AG08395 (cell line): Measurements from ENCODE around the gene LAYN.
A peak's percentile ranks its signal among the peaks of the same experiment; 100 is the strongest.

ENCODE experiments used
- DNase-seq: peaks from one replicate; pipeline ENCODE4 v3.0.0; 2012; ENCODE audit warnings: mixed read lengths, low spot score

Gene LAYN, protein sequence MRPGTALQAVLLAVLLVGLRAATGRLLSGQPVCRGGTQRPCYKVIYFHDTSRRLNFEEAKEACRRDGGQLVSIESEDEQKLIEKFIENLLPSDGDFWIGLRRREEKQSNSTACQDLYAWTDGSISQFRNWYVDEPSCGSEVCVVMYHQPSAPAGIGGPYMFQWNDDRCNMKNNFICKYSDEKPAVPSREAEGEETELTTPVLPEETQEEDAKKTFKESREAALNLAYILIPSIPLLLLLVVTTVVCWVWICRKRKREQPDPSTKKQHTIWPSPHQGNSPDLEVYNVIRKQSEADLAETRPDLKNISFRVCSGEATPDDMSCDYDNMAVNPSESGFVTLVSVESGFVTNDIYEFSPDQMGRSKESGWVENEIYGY

DNA sequence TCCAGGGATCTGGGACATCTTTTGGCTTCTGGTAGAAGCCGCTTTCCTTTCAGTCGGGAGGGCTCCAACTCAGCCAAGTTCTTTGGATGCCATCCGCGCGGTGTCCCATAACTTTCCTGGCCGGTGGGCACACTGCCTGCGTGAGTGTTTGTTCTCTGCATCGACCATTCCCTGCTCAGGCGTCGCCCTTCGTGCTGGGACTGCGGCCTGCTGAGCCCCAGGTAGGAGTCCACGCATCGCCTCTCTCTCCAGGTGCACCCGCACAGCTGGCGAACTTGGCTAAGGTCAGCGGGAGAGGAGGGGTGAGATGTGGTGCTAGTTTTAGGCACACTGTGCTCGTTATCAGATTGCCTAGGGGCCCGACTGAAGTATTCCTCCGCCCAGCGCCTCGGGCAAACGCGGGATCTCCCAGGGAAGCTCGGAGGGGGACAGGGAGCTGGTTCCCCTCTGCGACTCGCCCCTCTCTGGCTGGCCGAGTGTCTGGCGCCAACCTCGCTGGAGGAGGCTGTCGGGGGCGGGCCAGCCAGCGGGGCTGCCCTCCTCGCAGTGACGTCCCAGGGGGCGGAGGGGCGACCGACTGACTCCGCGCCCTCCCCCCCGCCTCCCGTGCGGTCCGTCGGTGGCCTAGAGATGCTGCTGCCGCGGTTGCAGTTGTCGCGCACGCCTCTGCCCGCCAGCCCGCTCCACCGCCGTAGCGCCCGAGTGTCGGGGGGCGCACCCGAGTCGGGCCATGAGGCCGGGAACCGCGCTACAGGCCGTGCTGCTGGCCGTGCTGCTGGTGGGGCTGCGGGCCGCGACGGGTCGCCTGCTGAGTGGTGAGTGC is at the start of gene LAYN:
LAYN (plus strand) TSS at position 607 of the 823 bp plus-strand sequence; CDS start at position 731, 124 bp downstream.
- peak; percentile 93 for DNase-seq

DNA sequence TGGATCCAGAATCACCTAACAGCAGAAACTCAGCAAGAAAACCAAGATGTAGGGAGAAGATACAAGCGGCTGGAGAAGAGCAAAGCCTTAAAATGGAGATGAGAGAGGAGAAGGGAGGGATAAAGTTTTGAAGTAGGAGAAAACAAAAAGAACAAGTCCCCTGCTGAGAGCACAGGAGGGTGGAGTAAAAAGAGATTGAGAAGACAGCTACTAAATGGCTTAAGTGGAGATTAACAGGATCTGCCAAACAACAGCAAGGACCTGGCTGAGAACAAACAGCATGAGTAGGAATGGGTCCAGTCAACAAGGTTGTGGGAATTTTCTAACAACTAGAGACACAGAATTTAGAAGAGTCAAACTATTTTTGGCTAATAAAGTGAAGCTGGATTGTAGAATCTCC is 46.5 kb upstream of the LAYN start:
- DNase-seq = no peak

DNA sequence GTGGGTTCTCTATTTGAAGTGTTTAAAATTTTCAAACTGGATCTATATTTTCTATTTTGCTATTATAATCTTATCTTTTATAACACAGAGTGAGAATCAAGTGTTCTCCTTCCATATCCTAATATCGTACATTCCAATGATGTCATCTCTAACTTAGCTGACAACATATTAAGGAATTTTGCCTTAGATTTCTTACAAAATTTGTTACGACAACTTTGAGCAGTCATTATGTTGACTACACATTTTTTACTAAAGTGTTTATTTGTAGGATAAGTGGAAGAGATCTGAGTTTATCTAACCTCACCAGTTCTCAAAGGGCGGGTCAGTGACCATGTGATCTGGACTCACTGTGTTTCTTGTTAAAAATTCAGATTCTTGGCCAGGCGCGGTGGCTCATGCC is 41.0 kb upstream of the LAYN start:
- no peak for DNase-seq

DNA sequence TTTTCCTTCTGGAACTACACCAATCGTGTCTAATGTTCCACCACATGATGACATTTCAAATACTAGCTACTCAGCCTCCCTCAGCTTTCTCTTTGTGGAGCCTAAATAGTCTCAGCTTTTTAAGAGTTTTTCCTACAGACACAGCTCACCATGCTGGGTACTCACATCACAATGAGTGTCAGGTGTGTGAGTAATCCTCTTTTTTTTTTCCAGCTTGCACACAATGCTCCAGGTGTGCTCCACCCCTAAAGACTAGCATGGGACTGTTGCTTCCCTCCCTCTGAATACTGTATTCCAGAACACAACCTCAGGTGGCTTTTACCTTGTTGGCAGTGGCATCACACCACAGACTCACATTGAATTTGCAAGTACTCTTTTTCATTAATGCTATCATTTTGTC is 40.0 kb upstream of the LAYN start:
- no peak for DNase-seq

DNA sequence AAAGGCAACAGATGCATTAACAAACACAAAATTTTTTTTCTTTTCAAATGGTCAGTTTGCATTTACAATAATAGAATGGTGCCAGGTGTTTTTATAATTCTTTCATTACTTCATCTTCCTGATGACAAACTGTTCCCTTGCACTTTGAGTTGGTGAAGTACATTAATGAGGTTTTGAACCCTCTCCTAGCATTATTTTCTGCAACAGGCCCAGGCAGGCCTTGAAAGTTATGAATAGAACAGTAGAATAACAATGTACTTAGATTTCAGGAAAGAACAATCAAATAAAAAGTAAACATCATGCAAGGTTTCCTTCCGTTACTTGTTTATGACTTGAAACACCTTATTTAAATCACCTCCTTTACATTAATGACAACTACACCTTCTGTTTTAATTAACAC is 37.9 kb upstream of the LAYN start:
- no peak for DNase-seq

DNA sequence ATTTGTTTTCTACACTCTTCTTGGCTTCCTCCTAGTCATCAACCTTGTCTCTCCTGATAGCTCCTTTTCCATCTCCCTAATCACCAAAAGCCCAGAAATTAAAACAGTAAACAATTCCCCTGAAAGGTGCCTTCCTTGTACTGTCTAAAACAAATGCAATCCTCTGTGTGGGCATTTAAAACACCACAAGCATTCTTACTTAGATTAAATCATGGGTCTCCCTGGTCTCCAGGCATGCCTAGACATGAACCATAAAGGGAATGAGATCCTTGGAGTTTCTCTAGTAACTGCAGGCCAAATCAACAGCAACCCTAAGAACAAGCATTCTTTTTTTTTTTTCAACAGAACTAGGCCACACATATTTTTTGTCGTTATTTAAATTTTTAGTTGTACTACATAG is 30.2 kb upstream of the LAYN start:
- peak; percentile 17 for DNase-seq

DNA sequence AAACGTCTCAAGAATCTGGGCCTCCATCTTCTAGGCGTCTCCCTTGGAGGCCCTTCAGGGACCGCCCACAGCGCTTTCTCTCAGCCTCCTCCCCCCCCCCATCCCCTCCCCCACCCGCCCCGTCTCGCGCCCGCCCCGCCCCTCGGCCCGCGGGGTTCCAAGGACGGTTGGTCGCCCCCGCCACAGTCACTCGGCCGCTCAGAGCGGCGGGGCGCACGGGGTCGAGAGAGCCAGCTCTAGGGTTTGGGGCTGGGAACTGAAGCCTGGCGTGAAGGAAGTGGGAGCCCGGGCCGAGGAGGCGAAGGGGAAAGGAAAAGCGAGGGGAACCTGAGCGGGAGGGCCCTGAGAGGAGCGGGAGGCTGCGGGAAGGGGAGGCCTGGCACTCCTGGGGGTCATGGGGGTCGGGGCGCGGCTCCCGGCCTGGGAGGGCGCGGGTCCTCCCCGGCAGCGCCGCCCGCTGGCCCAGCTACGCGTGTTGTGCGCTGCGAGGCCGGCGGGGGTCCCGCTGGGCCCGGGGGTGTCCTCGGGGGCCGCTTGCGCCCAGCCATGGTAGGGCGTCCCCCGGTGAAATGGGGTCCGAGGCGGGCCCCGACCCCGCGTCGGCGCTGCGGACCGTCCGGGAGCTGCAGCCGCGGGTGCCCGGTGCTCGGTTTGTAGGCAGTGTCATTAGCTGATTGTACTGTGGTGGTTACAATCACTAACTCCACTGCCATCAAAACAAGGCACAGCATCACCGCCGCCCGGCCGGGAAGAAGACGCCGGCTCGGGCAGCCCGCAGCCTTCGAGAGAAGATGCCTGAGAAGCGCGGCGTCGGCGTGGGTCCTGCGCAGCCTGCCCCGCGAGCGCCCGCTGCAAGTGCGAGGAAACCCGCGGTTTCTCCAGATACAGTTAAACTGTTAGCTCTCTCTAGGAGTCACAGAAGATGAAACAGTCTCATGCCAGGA is 28.0 kb upstream of the LAYN start, which contains the start of gene BTG4:
BTG4 (minus strand) TSS at position 91 of the 944 bp plus-strand sequence. CDS start 13,610 bp downstream, outside the sequence.
- DNase-seq = peak; percentile 38

DNA sequence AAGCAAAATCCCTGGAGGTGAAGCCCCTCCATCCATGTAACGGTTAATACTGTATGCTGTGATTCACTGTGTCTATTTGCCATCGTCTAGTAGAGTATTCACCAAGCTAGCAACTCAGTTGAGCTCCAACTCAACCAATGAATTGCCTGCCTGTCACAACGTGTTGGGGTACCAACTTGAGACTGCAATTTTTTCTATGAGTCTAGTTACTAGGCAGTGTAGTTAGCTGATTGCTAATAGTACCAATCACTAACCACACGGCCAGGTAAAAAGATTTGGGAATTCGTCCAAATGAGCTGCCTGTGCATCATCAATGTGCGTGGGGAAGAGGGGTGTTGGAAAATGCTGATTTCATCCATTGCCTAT is 27.3 kb upstream of the LAYN start:
- DNase-seq = no peak

DNA sequence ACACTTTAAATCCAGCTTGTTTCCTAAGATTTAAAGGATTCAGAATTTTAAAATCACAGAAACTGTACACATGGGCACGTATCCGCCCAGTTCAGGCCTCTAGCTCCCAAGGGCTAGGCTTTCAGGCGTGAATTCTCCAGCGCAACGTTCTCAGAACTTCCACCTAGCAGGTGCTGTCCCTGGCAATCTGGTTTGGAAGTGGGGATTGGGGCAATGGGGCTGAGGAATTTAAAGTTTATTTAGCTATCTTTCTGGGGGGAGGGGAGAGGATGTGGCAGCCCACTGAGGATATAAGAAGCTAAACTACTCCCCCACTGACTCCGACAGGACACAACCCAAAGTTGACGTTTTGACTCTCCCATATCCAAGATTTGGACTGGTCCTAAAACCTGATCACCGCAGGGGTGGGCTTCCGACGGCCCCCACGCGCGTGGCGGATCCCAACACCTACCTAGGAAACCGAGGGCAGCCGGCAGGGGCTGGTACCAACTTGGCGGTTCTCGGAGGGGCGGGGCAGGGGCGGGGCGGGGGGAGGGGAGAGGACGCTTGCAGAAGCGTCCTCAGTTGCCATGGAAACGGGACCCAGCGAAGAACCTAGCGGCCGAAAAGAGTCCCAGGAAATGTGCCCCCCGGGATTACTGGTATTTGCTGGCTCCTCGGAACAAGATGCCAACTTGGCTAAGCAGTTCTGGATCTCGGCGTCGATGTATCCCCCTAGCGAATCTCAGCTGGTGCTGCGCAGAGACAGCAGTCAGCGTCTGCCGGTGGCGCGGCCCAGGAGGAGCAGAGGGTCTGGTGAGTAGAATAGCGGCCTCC is 26.1 kb upstream of the LAYN start, which contains the start of gene HOATZ:
HOATZ (plus strand) TSS at position 563 of the 816 bp plus-strand sequence; CDS start at position 570, 7 bp downstream.
- no peak for DNase-seq

DNA sequence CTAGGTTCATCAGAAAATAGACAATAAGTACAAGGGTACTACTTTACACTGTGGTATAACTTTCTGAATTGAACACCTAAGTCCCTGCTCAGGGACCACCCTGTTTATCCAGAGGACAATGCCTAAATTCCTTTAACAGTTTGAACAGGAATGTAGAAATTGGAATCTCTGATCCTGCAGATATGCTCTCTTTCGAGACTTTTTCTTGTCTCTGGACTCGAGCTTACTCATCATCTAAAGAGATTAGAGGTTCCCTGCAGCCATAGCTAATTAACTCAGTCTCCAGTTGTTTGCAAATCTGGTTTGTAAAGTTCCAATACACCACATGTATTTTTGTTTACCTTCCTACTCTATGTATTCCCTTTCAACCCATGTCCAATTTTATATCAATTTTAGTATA is 24.9 kb upstream of the LAYN start:
- DNase-seq = no peak

DNA sequence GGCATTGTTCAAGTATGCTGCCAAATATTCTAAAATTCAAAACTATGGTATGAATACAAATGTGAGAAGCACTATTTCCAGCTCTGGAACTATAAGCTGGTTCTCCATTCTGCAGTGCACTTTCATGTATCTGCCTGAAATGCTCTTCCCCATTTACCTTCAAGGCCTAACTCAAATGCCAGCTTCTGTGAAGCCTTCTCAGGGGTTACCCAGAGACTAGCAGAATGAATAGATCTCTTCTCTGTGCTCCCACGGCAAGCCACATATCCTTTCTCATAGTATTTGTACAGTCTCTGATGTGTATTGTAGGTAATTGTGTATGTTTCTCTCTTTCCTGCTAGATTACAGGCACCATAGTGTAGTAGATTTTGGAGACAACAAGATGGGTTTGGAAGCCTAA is 21.9 kb upstream of the LAYN start:
- DNase-seq = no peak

DNA sequence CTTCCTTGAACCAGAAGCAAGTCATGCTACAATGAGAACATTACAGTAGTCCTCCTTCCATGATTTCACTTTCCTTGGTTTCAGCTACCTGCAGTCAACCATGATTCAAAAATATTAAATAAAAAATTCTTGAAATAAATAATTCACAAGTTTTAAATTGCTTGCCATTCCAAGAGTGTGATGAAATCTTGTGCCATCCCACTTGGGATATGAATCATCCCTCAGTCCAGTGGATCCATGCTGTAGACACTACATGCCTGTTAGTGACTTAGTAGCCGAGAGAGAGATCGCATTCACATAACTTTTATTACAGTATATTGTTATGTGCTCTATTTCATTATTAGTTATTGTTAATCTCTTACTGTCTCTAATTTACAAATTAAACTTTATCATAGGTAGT is 20.0 kb upstream of the LAYN start:
- DNase-seq = peak; percentile 27

DNA sequence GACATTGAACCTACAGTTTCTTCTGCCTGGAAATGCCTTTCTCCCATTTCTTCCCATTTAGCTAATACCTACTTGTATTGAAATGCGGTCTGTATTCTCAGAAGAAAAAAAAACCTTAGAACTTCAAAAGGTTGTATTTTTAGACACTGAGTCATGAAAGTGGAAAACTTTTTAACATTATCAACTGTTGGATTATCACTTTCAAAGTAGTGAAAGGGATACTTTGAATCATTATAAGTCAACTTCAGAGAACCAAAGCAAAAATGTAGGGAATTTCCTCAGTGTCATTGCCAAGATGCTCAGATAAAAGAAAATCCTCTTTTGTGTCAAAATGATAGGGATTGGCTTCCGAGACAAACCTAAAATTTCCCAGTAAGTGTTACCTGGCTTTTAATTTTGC is 19.4 kb upstream of the LAYN start:
- DNase-seq = no peak

DNA sequence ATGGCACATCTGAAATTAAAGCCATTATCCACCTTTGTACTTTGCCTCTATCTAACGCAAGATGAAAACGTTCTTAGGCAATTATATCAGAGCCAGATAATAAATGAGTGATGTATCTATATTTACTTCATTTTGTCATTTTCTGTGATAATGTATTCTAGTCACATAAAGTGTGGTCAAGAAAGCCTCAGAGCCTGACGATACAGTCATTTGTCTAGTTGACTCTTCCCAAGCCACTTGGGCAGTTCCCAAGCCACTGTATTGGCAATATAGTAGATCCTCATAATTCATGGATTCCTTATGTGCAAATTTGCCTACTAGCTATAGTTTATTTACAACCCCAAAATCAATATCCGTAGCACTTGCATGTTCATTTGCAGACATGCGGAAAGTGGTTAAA is 18.1 kb upstream of the LAYN start:
- no peak for DNase-seq

DNA sequence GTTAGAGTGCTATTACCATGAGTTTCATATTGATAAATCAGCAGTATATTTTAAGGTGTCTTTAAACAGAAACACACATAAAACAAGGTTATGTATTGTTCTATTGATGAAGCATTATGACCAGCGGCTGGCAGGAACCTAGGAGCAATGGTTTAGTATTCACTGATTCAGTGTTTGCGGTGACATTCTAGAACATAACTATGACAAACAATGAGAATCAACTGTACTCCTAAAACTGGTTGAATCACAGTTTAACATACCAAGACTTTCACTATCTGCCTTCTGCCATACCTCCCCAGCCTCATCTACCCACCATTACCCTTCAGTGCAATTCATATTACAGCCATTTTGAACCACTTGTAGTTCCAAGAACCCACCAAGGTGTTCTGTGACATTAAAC is 17.2 kb upstream of the LAYN start:
- no peak for DNase-seq

DNA sequence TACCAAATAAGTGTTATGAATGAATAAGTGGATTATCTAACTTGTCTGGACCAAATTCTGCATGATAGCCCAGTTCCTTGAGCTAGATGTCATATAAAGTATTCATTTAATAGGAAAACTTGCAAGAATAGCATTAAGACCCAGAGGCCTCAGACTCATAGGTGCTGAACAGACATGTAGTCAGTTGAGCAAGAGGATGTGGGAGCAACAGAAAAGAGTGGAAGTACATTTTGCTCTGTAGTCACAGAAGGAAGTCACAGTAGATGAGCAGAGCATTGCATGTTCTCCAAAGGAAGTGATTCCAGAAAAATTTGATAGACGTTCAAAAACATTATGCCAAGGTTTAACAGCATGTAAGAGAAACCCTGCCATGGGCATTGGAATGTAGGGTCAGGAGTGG is 16.5 kb upstream of the LAYN start:
- DNase-seq = no peak

DNA sequence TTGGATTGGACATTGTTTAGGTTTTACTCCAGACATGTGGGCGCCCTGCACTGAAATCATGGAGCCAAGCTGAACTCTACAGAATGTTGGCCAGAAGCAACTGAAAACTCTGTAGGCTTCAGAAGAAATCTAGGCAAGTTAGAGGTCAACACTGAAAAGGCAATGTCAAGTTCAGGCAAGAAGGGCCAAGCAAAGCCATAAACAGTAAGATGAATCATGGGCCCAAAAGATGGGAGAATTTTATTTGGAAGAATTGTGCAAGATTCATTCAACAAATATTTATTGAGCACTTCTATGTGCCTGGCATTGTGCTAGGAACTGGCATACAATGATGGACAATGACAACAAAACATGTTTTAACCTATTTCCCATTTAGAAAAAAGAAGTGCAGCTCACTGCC is 15.1 kb upstream of the LAYN start:
- no peak for DNase-seq

DNA sequence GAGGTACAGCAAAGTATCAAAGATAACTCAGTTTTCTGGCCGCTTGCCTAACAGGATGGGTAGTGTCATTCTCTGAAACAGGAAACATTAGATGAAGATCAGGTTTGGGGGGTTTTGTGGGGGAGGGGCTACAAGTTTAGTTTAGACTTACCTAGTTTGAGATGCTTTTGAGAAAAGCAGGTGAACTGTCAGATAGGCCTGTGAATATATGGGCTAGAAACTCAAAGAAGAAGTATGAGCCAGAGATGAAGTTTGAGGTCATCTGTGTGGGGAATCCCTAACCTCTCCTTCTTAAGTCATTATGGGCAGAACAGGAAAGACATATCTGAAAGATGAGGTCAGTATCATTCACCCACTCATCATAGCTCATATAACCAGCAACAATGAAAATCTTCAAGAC is 14.0 kb upstream of the LAYN start:
- peak; percentile 67 for DNase-seq

DNA sequence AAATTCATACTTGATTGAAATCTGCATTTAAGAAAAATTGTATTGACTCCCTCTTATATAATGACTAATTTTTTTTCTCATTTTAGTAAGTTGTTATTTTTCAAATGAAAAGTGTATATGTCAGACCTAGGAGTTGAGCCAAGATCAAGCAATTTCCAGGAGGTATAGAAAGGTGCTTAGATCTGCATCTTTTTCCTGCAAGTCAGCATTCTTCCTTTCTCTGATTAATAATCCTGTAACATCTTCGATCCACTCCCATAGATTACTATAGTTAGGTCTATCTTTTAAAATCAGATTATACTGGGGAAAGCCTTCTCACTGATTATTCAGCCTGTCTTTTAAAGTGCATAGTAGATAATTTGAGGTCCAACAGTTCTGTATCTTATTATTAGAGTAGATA is 13.2 kb upstream of the LAYN start:
- DNase-seq = no peak

DNA sequence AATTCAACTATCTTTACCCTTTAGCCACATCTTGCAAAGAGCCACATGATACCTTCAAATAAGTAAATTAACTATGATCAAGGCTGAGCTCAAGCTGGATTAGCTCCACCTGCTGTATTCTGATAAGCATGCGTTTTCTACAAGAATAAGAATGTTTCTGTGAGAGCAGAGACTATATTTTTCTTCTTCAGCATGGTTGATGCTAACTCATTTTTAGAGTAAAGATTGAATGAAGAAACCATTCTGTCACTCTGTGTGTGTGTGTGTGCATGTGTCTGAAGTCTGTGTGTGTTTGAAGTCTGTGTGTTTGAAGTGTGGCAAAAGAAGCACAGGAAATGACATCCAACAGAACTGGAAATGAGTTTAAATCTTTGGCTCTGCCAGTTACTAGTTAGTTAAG is 12.0 kb upstream of the LAYN start:
- DNase-seq = no peak

DNA sequence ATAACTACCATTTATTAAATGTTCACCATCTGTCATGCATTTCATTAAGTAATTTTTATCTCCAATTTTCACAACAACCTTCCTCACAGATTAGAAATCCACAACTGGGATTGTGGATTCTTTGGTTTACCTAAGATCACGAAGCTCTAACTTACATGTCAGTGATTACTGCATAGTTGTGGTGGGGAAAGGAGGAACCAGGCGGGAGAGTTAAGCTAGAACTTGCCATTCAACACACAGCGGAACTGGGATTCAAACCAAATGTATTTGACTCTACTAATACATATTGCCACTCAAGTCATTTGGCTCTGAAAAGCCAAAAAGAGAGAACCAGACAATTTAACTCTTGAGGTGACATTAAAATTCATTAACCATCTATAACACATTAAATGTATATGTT is 10.4 kb upstream of the LAYN start:
- no peak for DNase-seq
